WTC11 (cell line): ENCODE data around the gene SEC31B. TPM values are rescaled to one million over a fixed set of nuclear protein-coding genes. Genes with fewer than 3 reads are reported as not detected.

Experiments used
- ATAC-seq: fragments of 200-7000 bp; cut with Tn5 transposase; 2 replicates; pipeline ENCODE4 v1.10.0; 2021; ENCODE audit warnings: mild to moderate bottlenecking, moderate library complexity
- CTCF ChIA-PET: fragments of 300-600 bp; sonication (Branson Sonifier 250); formaldehyde crosslinking; loops from one replicate; lab custom pipeline; 2021; ENCODE audit warnings: antibody characterized with exemption; lab: Charles Lee
- POLR2A ChIA-PET: fragments of 350-600 bp; sonication (Branson Sonifier 250); formaldehyde crosslinking; loops from one replicate; lab custom pipeline; 2021; ENCODE audit warnings: antibody characterized with exemption; lab: Charles Lee
- DNase-seq: peaks from one replicate; pipeline ENCODE4 v3.0.0; 2021; ENCODE audit warnings: low spot score
- H3K27ac Mint-ChIP-seq: 2 replicates; pipeline ENCODE4 v1.8.0; 2021; ENCODE audit warnings: mixed read lengths
- H3K27me3 Mint-ChIP-seq: 2 replicates; pipeline ENCODE4 v1.8.0; 2021; ENCODE audit warnings: low read depth, mild to moderate bottlenecking, moderate library complexity, mixed read lengths
- H3K36me3 Mint-ChIP-seq: 2 replicates; pipeline ENCODE4 v1.8.0; 2021; ENCODE audit warnings: mixed read lengths
- H3K4me1 Mint-ChIP-seq: 2 replicates; pipeline ENCODE4 v1.8.0; 2022; ENCODE audit warnings: mixed read lengths
- H3K4me3 Mint-ChIP-seq: 2 replicates; pipeline ENCODE4 v1.8.0; 2021; ENCODE audit warnings: mild to moderate bottlenecking, moderate library complexity, mixed read lengths
- H3K9me3 Mint-ChIP-seq: 2 replicates; pipeline ENCODE4 v1.8.0; 2021; ENCODE audit warnings: mixed read lengths
- CREM ChIP-seq: sonication (generic); formaldehyde crosslinking; IDR thresholded peaks from 2 replicates; pipeline ENCODE4 v1.8.1; 2022; ENCODE audit warnings: mild to moderate bottlenecking, missing genetic modification reagents, moderate library complexity
- E2F5 ChIP-seq: sonication (generic); formaldehyde crosslinking; IDR thresholded peaks from 2 replicates; pipeline ENCODE4 v1.8.1; 2022; ENCODE audit warnings: mild to moderate bottlenecking, moderate library complexity, missing genetic modification reagents
- ETV6 ChIP-seq: sonication (generic); formaldehyde crosslinking; IDR thresholded peaks from 2 replicates; pipeline ENCODE4 v1.8.1; 2022; ENCODE audit warnings: mild to moderate bottlenecking, missing genetic modification reagents
- FOXJ3 ChIP-seq: sonication (generic); formaldehyde crosslinking; IDR thresholded peaks from 2 replicates; pipeline ENCODE4 v1.9.0; 2021; ENCODE audit warnings: missing genetic modification reagents, mild to moderate bottlenecking, borderline replicate concordance
- GABPB1 ChIP-seq: sonication (generic); formaldehyde crosslinking; IDR thresholded peaks from 2 replicates; pipeline ENCODE4 v1.8.1; 2023; ENCODE audit warnings: mild to moderate bottlenecking, missing genetic modification reagents
- MYBL2 ChIP-seq: sonication (generic); formaldehyde crosslinking; IDR thresholded peaks from 2 replicates; pipeline ENCODE4 v1.8.1; 2023; ENCODE audit warnings: mild to moderate bottlenecking, moderate library complexity, missing genetic modification reagents
- NFYB ChIP-seq: sonication (generic); formaldehyde crosslinking; conservative IDR thresholded peaks from 2 replicates; pipeline ENCODE4 v1.8.0; 2022; ENCODE audit warnings: low read depth, missing genetic modification reagents
- SMAD3 ChIP-seq: sonication (generic); formaldehyde crosslinking; IDR thresholded peaks from 2 replicates; pipeline ENCODE4 v1.8.0; 2022; ENCODE audit warnings: missing genetic modification reagents, mild to moderate bottlenecking, borderline replicate concordance
- TCF7 ChIP-seq: sonication (generic); formaldehyde crosslinking; IDR thresholded peaks from 2 replicates; pipeline ENCODE4 v1.8.0; 2022; ENCODE audit warnings: mild to moderate bottlenecking, low read depth, missing genetic modification reagents, moderate library complexity
- TEAD1 ChIP-seq: sonication (generic); formaldehyde crosslinking; IDR thresholded peaks from 2 replicates; pipeline ENCODE4 v1.8.0; 2022; ENCODE audit warnings: mild to moderate bottlenecking, missing genetic modification reagents
- USF2 ChIP-seq: sonication (generic); formaldehyde crosslinking; IDR thresholded peaks from 2 replicates; pipeline ENCODE4 v1.8.1; 2023; ENCODE audit warnings: mild to moderate bottlenecking, missing genetic modification reagents, moderate library complexity
- ZBTB43 ChIP-seq: sonication (generic); formaldehyde crosslinking; IDR thresholded peaks from 2 replicates; pipeline ENCODE4 v1.8.1; 2023; ENCODE audit warnings: mild to moderate bottlenecking, missing genetic modification reagents
- ZNF281 ChIP-seq: sonication (generic); formaldehyde crosslinking; IDR thresholded peaks from 2 replicates; pipeline ENCODE4 v1.8.0; 2023; ENCODE audit warnings: mild to moderate bottlenecking, missing genetic modification reagents
- ZNF317 ChIP-seq: sonication (generic); formaldehyde crosslinking; IDR thresholded peaks from 2 replicates; pipeline ENCODE4 v1.8.1; 2023; ENCODE audit warnings: low read depth, mild to moderate bottlenecking, moderate library complexity, missing genetic modification reagents, borderline replicate concordance
- ZNF423 ChIP-seq: fragments of 250-450 bp; sonication (Bioruptor Pico); IDR thresholded peaks from 2 replicates; pipeline ENCODE4 v2.1.2; 2022; ENCODE audit warnings: mild to moderate bottlenecking, moderate library complexity
- ZNF532 ChIP-seq: fragments of 250-450 bp; sonication (Bioruptor Pico); IDR thresholded peaks from 2 replicates; pipeline ENCODE4 v1.9.0; 2021; ENCODE audit warnings: mild to moderate bottlenecking, borderline replicate concordance
- total RNA-seq: library from RNA; stranded (reverse); gene quantifications from 3 replicates; pipeline ENCODE4 v1.2.3, GENCODE V29; 2021
- TF ChIP-seq, protein P1 (sequence below): sonication (generic); formaldehyde crosslinking; IDR thresholded peaks from 2 replicates; pipeline ENCODE4 v1.8.0; 2022; ENCODE audit warnings: mild to moderate bottlenecking, missing genetic modification reagents
- TF ChIP-seq, protein P2 (sequence below): sonication (generic); formaldehyde crosslinking; IDR thresholded peaks from 2 replicates; pipeline ENCODE4 v1.8.0; 2022; ENCODE audit warnings: mild to moderate bottlenecking, missing genetic modification reagents

Gene SEC31B
- total RNA-seq, 1 experiment from 2014 or later, result 6.7 TPM

GRCh38 chr10:100505164-100505563 lies 14.5 kb downstream of the SEC31B start (continued):
- TF ChIP-seq E2F5 (CRISPR knock-in tag) (no peak), CREM (CRISPR knock-in tag) (no peak), TEAD1 (no peak), NFYB (CRISPR knock-in tag) (no peak), TCF7 (CRISPR knock-in tag) (no peak), FOXJ3 (CRISPR knock-in tag) (no peak), ZNF423 (CRISPR knock-in tag) (no peak), USF2 (CRISPR knock-in tag) (no peak), ZBTB43 (no peak), ETV6 (CRISPR knock-in tag) (no peak)
- TF ChIP-seq, protein P1, sequence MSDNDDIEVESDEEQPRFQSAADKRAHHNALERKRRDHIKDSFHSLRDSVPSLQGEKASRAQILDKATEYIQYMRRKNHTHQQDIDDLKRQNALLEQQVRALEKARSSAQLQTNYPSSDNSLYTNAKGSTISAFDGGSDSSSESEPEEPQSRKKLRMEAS, result no peak
- TF ChIP-seq, all 79 proteins: peak for 0

DNA sequence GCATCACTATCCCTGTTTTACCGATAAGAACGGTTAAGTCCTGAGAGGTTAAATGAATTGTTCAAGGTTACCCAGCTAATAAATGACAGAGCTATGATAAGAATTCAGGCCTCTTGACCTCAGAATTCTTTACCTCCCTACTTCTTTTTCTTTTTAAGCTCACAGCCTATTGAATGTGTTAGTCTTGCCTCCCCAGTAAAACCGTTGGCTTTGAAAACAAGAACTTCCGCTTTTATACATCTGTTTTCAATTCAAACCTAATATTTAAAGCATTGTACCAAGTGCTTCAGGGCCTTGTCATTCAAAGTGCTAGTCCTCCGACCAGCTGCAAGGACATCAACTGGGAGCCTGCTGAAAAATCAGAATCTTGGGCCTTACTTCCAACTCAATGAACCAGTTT lies 15.6 kb downstream of the SEC31B start:
- DNase-seq, result no peak
- POLR2A ChIA-PET, result no interaction called here
- H3K9me3 Mint-ChIP-seq, result no peaks in the 10 kb centered on the region
- H3K4me3 Mint-ChIP-seq, result no peak overlapping the region
- no peaks in the 10 kb centered on the region for H3K36me3 Mint-ChIP-seq
- CTCF ChIA-PET, result interaction anchor here (0.9 to 6.5 kb wide), 3 partner anchors 15 to 36 kb away, joined by 3 to 120 read pairs (median 8); no protein-coding TSS in a partner anchor
- peaks cover 82% of the 10 kb centered on the region for H3K27me3 Mint-ChIP-seq
- no peak overlapping the region for H3K27ac Mint-ChIP-seq
- peaks cover 6% of the 10 kb centered on the region; the same call in 1 of the 2 replicates for H3K4me1 Mint-ChIP-seq
- no peak for ATAC-seq
- no peak for TF ChIP-seq TCF7 (CRISPR knock-in tag)
- no peak for TF ChIP-seq SMAD3 (CRISPR knock-in tag)
- no peak for TF ChIP-seq MYBL2
- TF ChIP-seq, protein P2, sequence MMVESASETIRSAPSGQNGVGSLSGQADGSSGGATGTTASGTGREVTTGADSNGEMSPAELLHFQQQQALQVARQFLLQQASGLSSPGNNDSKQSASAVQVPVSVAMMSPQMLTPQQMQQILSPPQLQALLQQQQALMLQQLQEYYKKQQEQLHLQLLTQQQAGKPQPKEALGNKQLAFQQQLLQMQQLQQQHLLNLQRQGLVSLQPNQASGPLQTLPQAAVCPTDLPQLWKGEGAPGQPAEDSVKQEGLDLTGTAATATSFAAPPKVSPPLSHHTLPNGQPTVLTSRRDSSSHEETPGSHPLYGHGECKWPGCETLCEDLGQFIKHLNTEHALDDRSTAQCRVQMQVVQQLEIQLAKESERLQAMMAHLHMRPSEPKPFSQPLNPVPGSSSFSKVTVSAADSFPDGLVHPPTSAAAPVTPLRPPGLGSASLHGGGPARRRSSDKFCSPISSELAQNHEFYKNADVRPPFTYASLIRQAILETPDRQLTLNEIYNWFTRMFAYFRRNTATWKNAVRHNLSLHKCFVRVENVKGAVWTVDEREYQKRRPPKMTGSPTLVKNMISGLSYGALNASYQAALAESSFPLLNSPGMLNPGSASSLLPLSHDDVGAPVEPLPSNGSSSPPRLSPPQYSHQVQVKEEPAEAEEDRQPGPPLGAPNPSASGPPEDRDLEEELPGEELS, result no peak
- no peak for TF ChIP-seq ZNF317 (CRISPR knock-in tag)
- no peak for TF ChIP-seq ZNF281 (CRISPR knock-in tag)
- TF ChIP-seq ZBTB43, result no peak
- TF ChIP-seq ZNF532, result no peak
- no peak for TF ChIP-seq GABPB1
